Measurements from ENCODE around the gene SECISBP2L.

GRCh38 chr15:49060710-49061495 is 14.7 kb upstream of the SECISBP2L start:
- TF ChIP-seq CTCF (IDR thresholded peaks at IDR 0.05) (no peak), ZFX (IDR thresholded peaks at IDR 0.05; ENCODE audit: borderline replicate concordance) (no peak)

Measured in 22Rv1 (cell line).